Stomach (tissue), 9 donors: ENCODE results near the gene FAAP20. TPM values are rescaled to one million over a fixed set of nuclear protein-coding genes. Genes with fewer than 3 reads are reported as not detected.

Source experiments
- DNase-seq, 2 donors: peaks; one replicate each; pipeline versions ENCODE4 v3.0.0 to v3.0.0-alpha.2; 2013 to 2019
- H3K27ac ChIP-seq, 5 donors: fragments of 200-600 bp in 4 of 5; sonication (generic) in 4 of 5; one replicate each; pipeline ENCODE4 v1.5.1; 2013 to 2019; ENCODE audit warnings: mild to moderate bottlenecking in 1 of 5, moderate library complexity in 1 of 5
- H3K27me3 ChIP-seq, 3 donors: fragments of 200-600 bp; sonication (generic); one replicate each; pipeline ENCODE4 v1.5.1; 2017 to 2019; ENCODE audit warnings: mixed run types in 1 of 3
- H3K36me3 ChIP-seq, 4 donors: fragments of 200-600 bp; sonication (generic); 1 replicate in 3 of 4; 2 replicates in 1 of 4; pipeline ENCODE4 v1.5.1; 2016 to 2019
- H3K4me1 ChIP-seq, 4 donors: fragments of 200-600 bp; sonication (generic); one replicate each; pipeline ENCODE4 v1.5.1; 2016 to 2019
- H3K4me3 ChIP-seq, 4 donors: fragments of 200-600 bp; sonication (generic) in 3 of 4; one replicate each; pipeline ENCODE4 v1.5.1; 2016 to 2019; ENCODE audit warnings: mild to moderate bottlenecking in 1 of 4
- H3K9me3 ChIP-seq, 4 donors: fragments of 200-600 bp; sonication (generic); one replicate each; pipeline ENCODE4 v1.5.1; 2016 to 2019
- EP300 ChIP-seq: sonication (generic); formaldehyde crosslinking; IDR thresholded peaks from one replicate; pipeline ENCODE4 v1.6.1; 2017; ENCODE audit warnings: antibody characterized with exemption
- POLR2A ChIP-seq, 4 donors: fragments of 450-650 bp; IDR thresholded peaks; one replicate each; pipeline ENCODE4 v1.6.1; 2016; ENCODE audit warnings: antibody characterized with exemption in 4 of 4, control low read depth in 2 of 4, mild to moderate bottlenecking in 1 of 4, moderate library complexity in 1 of 4
- POLR2AphosphoS5 ChIP-seq, 3 donors: sonication (generic); formaldehyde crosslinking; IDR thresholded peaks; one replicate each; pipeline ENCODE4 v1.6.1; 2016; ENCODE audit warnings: antibody characterized with exemption in 3 of 3
- WGBS, 5 donors: extraction: QIAGEN DNeasy Blood & Tissue Kit in 3 of 5; methylation state at CpG; one replicate each; pipeline versions ENCODE4 v1.1.5 to v1.1.7; 2013 to 2018; 5-methylcytosine and 5-hydroxymethylcytosine counted together
- intact Hi-C: fragments of 100-400 bp; cut with DNase I; formaldehyde crosslinking; loops from one replicate; pipeline ENCODE4 v1.15.1; 2023; ENCODE audit warnings: low total_unique reads
- polyA plus RNA-seq, 3 donors: library from polyadenylated mRNA; stranded (reverse); fragments of 200-250 nt; gene quantifications; one replicate each; pipeline ENCODE4 v1.2.3, GENCODE V29; 2013
- total RNA-seq, 5 donors: library from RNA; depleted of rRNA; stranded (reverse); fragments of >200 nt; gene quantifications; one replicate each; pipeline versions ENCODE4 v1.1.0 to v1.2.3, GENCODE V29; 2014 to 2016
- TF ChIP-seq, protein P1 (sequence below), 7 experiments: fragments of 450-650 bp in 4 of 7; fragments of 200-600 bp in 3 of 7; sonication (generic) in 3 of 7; IDR thresholded peaks; one replicate each; pipeline ENCODE4 v1.5.1; 2016 to 2019; ENCODE audit warnings: antibody characterized with exemption in 7 of 7, control low read depth in 2 of 7, mild to moderate bottlenecking in 1 of 7
- donor health status: healthy with polysubstance abuse.
- donor health status: Bipolar disorder and iron deficiency.
- donor health status: healthy.

Gene FAAP20
- total and polyA plus RNA-seq, 8 donors: 8.2 to 170 (median 67.1) TPM

DNA sequence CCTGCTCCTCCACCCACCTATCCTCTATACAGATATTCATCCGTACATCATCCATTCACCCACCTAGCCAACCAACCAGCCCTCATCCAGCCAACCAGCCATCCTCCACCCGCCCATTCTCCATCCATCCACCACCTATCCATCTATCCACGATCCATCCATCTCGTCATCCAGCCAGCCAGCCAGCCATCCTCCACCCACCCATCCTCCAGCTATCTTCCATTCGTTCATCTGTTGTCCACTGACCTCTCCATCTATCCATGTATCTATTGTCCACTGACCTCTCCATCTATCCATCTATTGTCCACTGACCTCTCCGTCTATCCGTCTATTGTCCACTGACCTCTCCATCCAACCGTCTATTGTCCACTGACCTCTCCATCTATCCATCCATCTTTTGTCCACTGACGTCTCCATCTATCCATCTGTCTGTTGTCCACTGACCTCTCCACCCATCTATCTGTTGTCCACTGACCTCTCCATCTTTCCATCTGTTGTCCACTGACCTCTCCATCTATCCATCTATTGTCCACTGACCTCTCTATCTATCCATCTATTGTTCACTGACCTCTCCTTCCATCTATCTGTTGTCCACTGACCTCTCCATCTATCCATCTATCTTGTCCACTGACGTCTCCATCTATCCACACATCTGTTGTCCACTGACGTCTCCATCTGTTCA is 47.6 kb downstream of the FAAP20 start:
- H3K9me3 ChIP-seq: no peaks in the 10 kb centered on the region
- 86 to 96% (median 92%) methylated on average over 11 of the region's 11 CpGs for WGBS, 5 donors
- peaks cover 0 to 74% (median 40%) of the 10 kb centered on the region in 4 donors for H3K36me3 ChIP-seq
- no peak overlapping the region for H3K4me3 ChIP-seq
- peaks cover 0 to 5% (median 0%) of the 10 kb centered on the region in 4 donors for H3K4me1 ChIP-seq
- TF ChIP-seq, protein P1, sequence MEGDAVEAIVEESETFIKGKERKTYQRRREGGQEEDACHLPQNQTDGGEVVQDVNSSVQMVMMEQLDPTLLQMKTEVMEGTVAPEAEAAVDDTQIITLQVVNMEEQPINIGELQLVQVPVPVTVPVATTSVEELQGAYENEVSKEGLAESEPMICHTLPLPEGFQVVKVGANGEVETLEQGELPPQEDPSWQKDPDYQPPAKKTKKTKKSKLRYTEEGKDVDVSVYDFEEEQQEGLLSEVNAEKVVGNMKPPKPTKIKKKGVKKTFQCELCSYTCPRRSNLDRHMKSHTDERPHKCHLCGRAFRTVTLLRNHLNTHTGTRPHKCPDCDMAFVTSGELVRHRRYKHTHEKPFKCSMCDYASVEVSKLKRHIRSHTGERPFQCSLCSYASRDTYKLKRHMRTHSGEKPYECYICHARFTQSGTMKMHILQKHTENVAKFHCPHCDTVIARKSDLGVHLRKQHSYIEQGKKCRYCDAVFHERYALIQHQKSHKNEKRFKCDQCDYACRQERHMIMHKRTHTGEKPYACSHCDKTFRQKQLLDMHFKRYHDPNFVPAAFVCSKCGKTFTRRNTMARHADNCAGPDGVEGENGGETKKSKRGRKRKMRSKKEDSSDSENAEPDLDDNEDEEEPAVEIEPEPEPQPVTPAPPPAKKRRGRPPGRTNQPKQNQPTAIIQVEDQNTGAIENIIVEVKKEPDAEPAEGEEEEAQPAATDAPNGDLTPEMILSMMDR (IDR thresholded peaks at IDR 0.05): no peak
- TF ChIP-seq EP300 (no peak), POLR2AphosphoS5 (IDR thresholded peaks at IDR 0.05) (no peak), POLR2A (IDR thresholded peaks at IDR 0.05) (no peak)
- no peak overlapping the region for H3K27ac ChIP-seq
- H3K27me3 ChIP-seq: no peaks in the 10 kb centered on the region
- DNase-seq: no peak
- intact Hi-C loops: no loop called here

DNA sequence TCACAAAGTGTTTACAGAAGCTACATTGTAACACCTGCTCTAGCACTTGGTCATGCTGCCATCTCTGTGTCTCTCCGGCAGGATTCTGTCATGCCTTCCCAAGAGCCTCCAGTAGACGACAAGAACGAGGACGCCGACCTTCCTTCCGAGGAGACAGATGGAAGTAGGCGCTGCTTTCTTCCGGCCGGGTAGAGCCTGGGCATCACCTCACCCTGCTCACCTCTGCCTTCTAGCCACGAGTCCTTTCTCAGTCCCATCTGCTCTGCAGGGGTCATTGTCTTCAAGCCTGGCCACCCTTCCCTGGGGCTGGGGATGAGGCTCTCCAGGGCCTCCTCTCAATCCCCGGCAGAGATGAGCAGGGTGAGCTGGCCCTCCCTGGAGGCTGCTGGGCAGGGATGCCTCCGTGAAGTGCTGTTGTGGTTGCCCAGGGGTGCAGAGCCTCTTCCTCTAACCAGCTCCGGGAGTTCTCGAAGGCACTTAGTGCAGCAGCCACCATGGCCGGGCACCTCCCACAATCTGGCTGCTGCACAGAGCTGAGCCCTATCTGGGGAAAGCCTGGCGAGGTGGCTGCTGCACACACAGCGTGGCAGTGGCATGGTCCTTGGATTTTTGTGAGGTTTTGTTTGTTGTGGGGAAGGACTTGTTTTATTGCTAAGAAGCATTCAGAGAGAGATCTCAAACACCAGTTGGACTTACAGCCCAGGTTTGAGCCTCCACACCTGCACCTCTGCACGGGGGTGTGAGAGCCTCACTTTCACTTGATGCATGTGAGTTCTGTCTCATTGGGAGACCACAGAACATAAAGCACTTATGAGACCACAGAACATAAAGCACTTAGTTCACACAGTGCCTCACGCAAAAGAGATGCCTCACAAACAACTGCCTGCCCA is 48.4 kb downstream of the FAAP20 start:
- no peak overlapping the region for H3K4me3 ChIP-seq
- no peaks in the 10 kb centered on the region for H3K27me3 ChIP-seq
- DNase-seq: no peak
- TF ChIP-seq, protein P1 (IDR thresholded peaks at IDR 0.05): no peak
- TF ChIP-seq POLR2AphosphoS5 (IDR thresholded peaks at IDR 0.05) (no peak), EP300 (no peak), POLR2A (IDR thresholded peaks at IDR 0.05) (no peak)
- peaks cover 0 to 5% (median 0%) of the 10 kb centered on the region in 4 donors for H3K4me1 ChIP-seq
- intact Hi-C loops: no loop called here
- no peak overlapping the region for H3K27ac ChIP-seq
- peaks cover 0 to 66% (median 34%) of the 10 kb centered on the region in 4 donors for H3K36me3 ChIP-seq
- WGBS, 5 donors: 83 to 93% (median 89%) methylated on average over 17 to 19 of the region's 19 CpGs
- no peaks in the 10 kb centered on the region for H3K9me3 ChIP-seq

DNA sequence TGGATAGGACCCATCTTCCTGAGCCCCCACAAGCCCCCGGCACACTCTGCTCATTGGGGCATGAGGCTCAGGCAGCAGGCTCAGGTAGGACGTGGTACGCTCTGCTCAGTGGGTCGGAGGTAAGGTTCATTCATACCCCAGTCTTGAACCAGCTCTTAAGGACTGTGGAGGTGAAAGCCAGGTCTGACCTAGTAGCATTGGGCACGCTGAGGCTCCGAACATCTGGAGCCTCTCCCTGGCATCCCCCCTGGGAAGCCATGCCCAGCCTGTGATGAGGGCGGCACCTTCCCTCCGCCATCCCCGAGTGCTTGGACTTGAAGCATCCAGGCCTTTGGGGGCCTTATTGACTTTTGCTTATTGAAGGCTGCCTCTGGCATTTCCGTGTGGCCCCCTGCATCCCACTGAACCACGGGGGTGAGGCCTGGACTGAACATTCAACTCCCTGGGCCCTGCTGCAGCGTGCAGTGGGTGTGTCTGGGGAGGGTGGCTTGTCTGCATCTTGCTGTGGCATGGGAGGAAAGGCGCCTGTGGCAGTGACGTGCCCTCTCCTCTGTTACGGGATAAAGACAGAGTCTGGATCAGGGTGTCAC is 50.0 kb downstream of the FAAP20 start:
- Histone ChIP-seq H3K4me1 (no peaks in the 10 kb centered on the region), H3K27me3 (no peaks in the 10 kb centered on the region), H3K36me3 (peaks cover 0 to 56% (median 28%) of the 10 kb centered on the region in 4 donors), H3K27ac (no peak overlapping the region), H3K4me3 (no peak overlapping the region), H3K9me3 (no peaks in the 10 kb centered on the region)
- TF ChIP-seq POLR2AphosphoS5 (IDR thresholded peaks at IDR 0.05) (no peak), POLR2A (IDR thresholded peaks at IDR 0.05) (no peak), EP300 (no peak)
- TF ChIP-seq, protein P1 (IDR thresholded peaks at IDR 0.05): no peak
- intact Hi-C loops: no loop called here
- no peak for DNase-seq
- 86 to 94% (median 93%) methylated on average over 12 to 15 of the region's 15 CpGs for WGBS, 5 donors

DNA sequence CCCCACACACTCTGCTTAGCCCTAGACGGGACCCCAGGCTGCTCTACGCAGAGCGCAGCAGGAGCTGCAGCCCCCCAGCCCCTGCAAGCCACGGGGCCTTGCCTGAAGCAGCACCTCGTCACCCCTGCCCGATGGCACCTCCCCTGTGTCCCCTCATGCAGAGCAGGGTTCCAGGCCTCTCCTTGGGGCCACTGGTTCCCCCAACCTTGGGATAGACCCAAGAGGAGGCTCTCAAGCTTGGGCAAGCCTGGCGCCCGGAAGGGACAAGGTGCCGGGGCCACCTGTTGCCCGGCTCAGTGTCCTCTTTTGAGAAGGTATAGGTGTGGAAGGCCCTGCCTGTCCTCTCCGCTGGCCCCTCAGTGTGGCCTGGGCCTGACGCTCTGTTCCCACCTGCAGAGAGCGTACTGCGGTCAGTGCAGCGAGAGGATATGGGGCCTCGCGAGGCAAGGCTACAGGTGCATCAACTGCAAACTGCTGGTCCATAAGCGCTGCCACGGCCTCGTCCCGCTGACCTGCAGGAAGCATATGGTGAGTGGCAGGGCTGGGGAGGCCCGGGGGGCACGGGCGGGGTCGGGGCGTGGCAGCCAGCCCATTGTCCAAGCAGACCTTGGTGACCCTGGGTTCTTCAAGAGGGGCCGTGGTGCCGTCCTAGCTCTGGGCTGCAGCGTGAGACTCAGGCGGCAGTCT is 50.6 kb downstream of the FAAP20 start:
- H3K4me1 ChIP-seq: no peaks in the 10 kb centered on the region
- 88 to 96% (median 92%) methylated on average over 21 to 30 of the region's 30 CpGs for WGBS, 5 donors
- peaks cover 0 to 50% (median 26%) of the 10 kb centered on the region in 4 donors for H3K36me3 ChIP-seq
- H3K27ac ChIP-seq: no peak overlapping the region
- TF ChIP-seq POLR2AphosphoS5 (IDR thresholded peaks at IDR 0.05) (no peak), EP300 (no peak), POLR2A (IDR thresholded peaks at IDR 0.05) (no peak)
- TF ChIP-seq, protein P1 (IDR thresholded peaks at IDR 0.05): no peak
- H3K4me3 ChIP-seq: no peak overlapping the region
- no peak for DNase-seq
- no peaks in the 10 kb centered on the region for H3K27me3 ChIP-seq
- intact Hi-C loops: no loop called here
- H3K9me3 ChIP-seq: no peaks in the 10 kb centered on the region
